Measurements from ENCODE around the gene DNM1. TPM values are rescaled to one million over a fixed set of nuclear protein-coding genes. Genes with fewer than 3 reads are reported as not detected.

The DNM1 gene
- total and polyA plus RNA-seq, 3 donors from 2014 or later, result 8.0 to 10.7 (median 9.8) TPM

DNA sequence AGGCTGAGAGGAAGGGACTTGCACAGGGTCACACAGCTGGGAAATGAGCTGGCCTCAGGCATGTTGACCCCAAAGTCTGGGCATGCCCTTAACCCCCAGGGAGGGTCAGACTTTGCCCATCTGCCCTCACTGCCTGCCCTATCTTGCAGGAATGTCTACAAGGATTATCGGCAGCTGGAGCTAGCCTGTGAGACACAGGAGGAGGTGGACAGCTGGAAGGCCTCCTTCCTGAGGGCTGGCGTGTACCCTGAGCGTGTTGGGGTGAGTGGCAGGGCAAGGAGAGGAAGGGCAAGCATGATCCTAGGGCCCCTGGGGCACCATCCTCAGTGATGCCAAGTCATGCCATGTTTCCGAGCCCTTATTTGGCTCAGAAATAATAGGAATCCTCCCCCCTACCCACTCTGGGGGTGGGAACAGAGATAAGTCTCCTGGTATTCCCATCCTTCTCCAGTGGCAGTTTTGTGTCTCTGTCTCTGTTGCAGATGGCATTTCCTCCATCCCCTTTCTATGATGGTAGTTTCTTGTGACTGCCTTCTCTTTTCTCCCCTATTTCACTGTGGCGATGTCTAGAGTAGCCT is 44.1 kb downstream of the DNM1 start:
- TF ChIP-seq POLR2A (IDR thresholded peaks at IDR 0.05) (no peak), CTCF (IDR thresholded peaks at IDR 0.05) (no peak)
- H3K27ac ChIP-seq, result no peak overlapping the region
- intact Hi-C loops (cut with DNase I; ENCODE audit: low total_unique reads), result no loop called here
- H3K9me3 ChIP-seq, result no peaks in the 10 kb centered on the region
- H3K4me1 ChIP-seq, result peaks cover 15% of the 10 kb centered on the region
- no peak for DNase-seq
- H3K36me3 ChIP-seq (ENCODE audit: low read depth, missing control alignments), result no peaks in the 10 kb centered on the region
- no peaks in the 10 kb centered on the region for H3K27me3 ChIP-seq
- WGBS, 2 donors, result 89 to 98% methylated on average over 3 to 5 of the region's 5 CpGs
- no peak overlapping the region for H3K4me3 ChIP-seq

DNA sequence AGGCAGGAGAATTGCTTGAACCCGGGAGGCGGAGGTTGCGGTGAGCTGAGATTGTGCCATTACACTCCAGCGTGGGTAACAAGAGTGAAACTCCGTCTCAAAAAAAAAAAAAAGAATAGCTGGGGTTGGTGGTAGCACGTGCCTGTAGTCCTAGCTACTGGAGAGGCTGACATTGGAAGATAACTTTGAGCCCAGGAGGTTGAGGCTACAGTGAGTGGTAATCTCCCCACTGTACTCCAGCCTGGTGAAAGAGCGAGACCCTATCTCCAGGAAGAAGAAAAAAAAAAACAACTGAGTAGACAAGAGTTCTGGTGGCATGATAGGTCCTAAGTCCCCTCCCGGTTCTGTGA is 46.4 kb downstream of the DNM1 start:
- no peak overlapping the region for H3K27ac ChIP-seq
- H3K27me3 ChIP-seq, result no peaks in the 10 kb centered on the region
- no peak for DNase-seq
- peaks cover 13% of the 10 kb centered on the region for H3K4me1 ChIP-seq
- intact Hi-C loops (cut with DNase I; ENCODE audit: low total_unique reads), result no loop called here
- WGBS, 2 donors, result 71 to 84% methylated on average over 8 of the region's 8 CpGs
- no peaks in the 10 kb centered on the region for H3K9me3 ChIP-seq
- TF ChIP-seq POLR2A (IDR thresholded peaks at IDR 0.05), result no peak
- TF ChIP-seq CTCF (IDR thresholded peaks at IDR 0.05), result no peak
- H3K4me3 ChIP-seq, result no peak overlapping the region
- no peaks in the 10 kb centered on the region for H3K36me3 ChIP-seq (ENCODE audit: low read depth, missing control alignments)

- H3K4me3 ChIP-seq, result peak overlapping the region; percentile 49 to 60
- peak; percentile 91 for DNase-seq
- no peaks in the 10 kb centered on the region for H3K36me3 ChIP-seq (ENCODE audit: low read depth, missing control alignments)
- intact Hi-C loops (cut with DNase I; ENCODE audit: low total_unique reads), result no loop called here
- TF ChIP-seq CTCF (IDR thresholded peaks at IDR 0.05) (no peak), POLR2A (IDR thresholded peaks at IDR 0.05) (no peak)
- H3K27ac ChIP-seq, result no peak overlapping the region
- H3K4me1 ChIP-seq, result peaks cover 6% of the 10 kb centered on the region
- H3K27me3 ChIP-seq, result no peaks in the 10 kb centered on the region
- H3K9me3 ChIP-seq, result no peaks in the 10 kb centered on the region
- WGBS, 2 donors, result 33 to 38% methylated on average over 16 to 46 of the region's 81 CpGs
Observed at GRCh38 chr9:128249908-128250838, 47.0 kb downstream of the DNM1 start.

DNA sequence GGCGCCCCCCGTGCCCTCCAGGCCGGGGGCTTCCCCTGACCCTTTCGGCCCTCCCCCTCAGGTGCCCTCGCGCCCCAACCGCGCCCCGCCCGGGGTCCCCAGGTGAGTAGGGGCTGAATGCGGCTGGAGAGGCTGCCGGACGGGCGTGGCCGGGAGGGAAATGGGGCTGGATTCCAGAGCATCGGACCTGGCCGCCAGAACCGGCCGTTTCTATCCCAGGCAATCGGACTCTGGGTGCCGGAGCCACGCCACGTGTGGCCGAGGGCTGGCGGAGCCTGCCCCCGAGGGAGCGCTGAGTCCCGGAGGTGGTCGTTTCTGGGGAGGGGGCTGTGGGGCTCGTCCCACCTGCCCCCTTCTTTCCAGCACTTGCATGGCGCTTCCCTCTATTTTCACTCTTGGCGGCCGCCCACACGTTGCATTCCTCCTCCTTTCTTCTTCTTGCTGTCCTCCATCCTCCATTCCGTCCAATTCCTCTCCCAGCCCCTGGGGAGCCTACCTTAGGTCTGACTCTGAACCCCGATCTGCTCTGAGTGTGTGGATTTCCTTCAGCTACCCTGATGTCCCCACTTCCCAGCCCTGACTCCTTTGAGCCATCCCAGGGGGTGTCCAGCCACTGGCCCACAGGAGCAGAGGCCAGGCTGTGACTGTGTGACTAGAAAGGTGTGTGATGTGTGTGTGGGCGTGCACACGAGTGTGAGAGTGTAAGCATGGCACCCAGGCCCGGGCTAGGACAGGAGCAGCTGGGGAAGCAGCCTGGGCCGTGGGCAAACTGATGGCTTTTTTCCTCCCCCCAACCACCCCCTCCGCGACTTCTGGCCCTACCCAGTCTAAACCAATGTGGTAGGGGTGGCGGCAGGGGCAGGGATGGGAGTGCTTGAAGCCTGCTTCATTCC is 47.9 kb downstream of the DNM1 start:
- peak overlapping the region; percentile 49 to 60 for H3K4me3 ChIP-seq

More for the DNA sequence above, 47.9 kb downstream of the DNM1 start:
- no peaks in the 10 kb centered on the region for H3K27me3 ChIP-seq
- H3K9me3 ChIP-seq, result no peaks in the 10 kb centered on the region
- TF ChIP-seq POLR2A (IDR thresholded peaks at IDR 0.05) (no peak), CTCF (IDR thresholded peaks at IDR 0.05) (no peak)
- no peak overlapping the region for H3K27ac ChIP-seq
- no peaks in the 10 kb centered on the region for H3K4me1 ChIP-seq
- no peak for DNase-seq
- intact Hi-C loops (cut with DNase I; ENCODE audit: low total_unique reads), result no loop called here
- WGBS, 2 donors, result 36 to 46% methylated on average over 24 to 43 of the region's 43 CpGs
- no peaks in the 10 kb centered on the region for H3K36me3 ChIP-seq (ENCODE audit: low read depth, missing control alignments)

Data from testis (tissue), 3 donors.